BLaER1 (cell line): ENCODE results near the gene GPS1.
"Not testable (repeated sequence)": the region's sequence is repeated elsewhere in the genome, so short reads cannot be mapped to it uniquely, and the experiment has no call there.

Source experiments
- H3K27ac ChIP-seq: shearing (Covaris generic); formaldehyde crosslinking; 2 replicates; pipeline ENCODE4 v1.8.1; 2022
- H3K27me3 ChIP-seq: shearing (Covaris generic); formaldehyde crosslinking; 2 replicates; pipeline ENCODE4 v1.8.1; 2022
- H3K36me3 ChIP-seq: shearing (Covaris generic); formaldehyde crosslinking; 2 replicates; pipeline ENCODE4 v1.8.1; 2022
- H3K4me1 ChIP-seq: shearing (Covaris generic); formaldehyde crosslinking; 2 replicates; pipeline ENCODE4 v1.8.1; 2022
- H3K4me2 ChIP-seq: shearing (Covaris generic); formaldehyde crosslinking; 2 replicates; pipeline ENCODE4 v1.8.1; 2022
- H3K4me3 ChIP-seq: shearing (Covaris generic); formaldehyde crosslinking; 2 replicates; pipeline ENCODE4 v1.8.1; 2022
- H3K9ac ChIP-seq: shearing (Covaris generic); formaldehyde crosslinking; 2 replicates; pipeline ENCODE4 v1.8.1; 2022
- H3K9me3 ChIP-seq: shearing (Covaris generic); formaldehyde crosslinking; 2 replicates; pipeline ENCODE4 v1.8.1; 2022
- H4K20me1 ChIP-seq: shearing (Covaris generic); formaldehyde crosslinking; 2 replicates; pipeline ENCODE4 v1.8.1; 2022
- Cebpa-rat ChIP-seq: shearing (Covaris generic); IDR thresholded peaks from 2 replicates; pipeline ENCODE4 v1.8.1; 2022

The GPS1 gene

GRCh38 chr17:82033359-82034085 lies 18.2 kb upstream of the GPS1 start:
- H3K27ac ChIP-seq: no peak overlapping the region
- H3K4me1 ChIP-seq: peaks cover 63% of the 10 kb centered on the region
- H3K36me3 ChIP-seq: peaks cover 16% of the 10 kb centered on the region; the same call in 1 of the 2 replicates
- peaks cover 17% of the 10 kb centered on the region; the same call in 1 of the 2 replicates for H3K27me3 ChIP-seq
- no peak overlapping the region for H3K9ac ChIP-seq
- H3K4me3 ChIP-seq: no peak overlapping the region
- H4K20me1 ChIP-seq: peaks cover 48% of the 10 kb centered on the region
- H3K4me2 ChIP-seq: peak overlapping the region; percentile 99; the same call in 1 of the 2 replicates
- no peak for TF ChIP-seq Cebpa-rat
- H3K9me3 ChIP-seq: no peaks in the 10 kb centered on the region

- Histone ChIP-seq H3K9ac (no peak overlapping the region; the same call in 1 of the 2 replicates), H4K20me1 (peaks cover 46% of the 10 kb centered on the region)
- no peak for TF ChIP-seq Cebpa-rat
Observed at GRCh38 chr17:82034371-82035011, 17.2 kb upstream of the GPS1 start.

GRCh38 chr17:82035488-82035887 lies 16.2 kb upstream of the GPS1 start:
- Histone ChIP-seq H3K4me2 (peak overlapping the region; percentile 100), H3K9ac (no peak overlapping the region), H3K36me3 (0 out of 2 replicates have a peak, but pooled peaks cover 5% of the 10 kb centered on the region), H3K27me3 (peaks cover 17% of the 10 kb centered on the region; the same call in 1 of the 2 replicates), H3K4me1 (peaks cover 50% of the 10 kb centered on the region), H3K9me3 (no peaks in the 10 kb centered on the region), H3K27ac (no peak overlapping the region), H4K20me1 (peaks cover 38% of the 10 kb centered on the region), H3K4me3 (no peak overlapping the region)
- no peak for TF ChIP-seq Cebpa-rat

More at GRCh38 chr17:82034371-82035011, 17.2 kb upstream of the GPS1 start:
- peaks cover 59% of the 10 kb centered on the region for H3K4me1 ChIP-seq
- H3K4me3 ChIP-seq: no peak overlapping the region
- no peak overlapping the region for H3K27ac ChIP-seq
- H3K36me3 ChIP-seq: peaks cover 6% of the 10 kb centered on the region; the same call in 1 of the 2 replicates
- peaks cover 17% of the 10 kb centered on the region; the same call in 1 of the 2 replicates for H3K27me3 ChIP-seq
- no peaks in the 10 kb centered on the region for H3K9me3 ChIP-seq
- peak overlapping the region; percentile 1; the same call in 1 of the 2 replicates for H3K4me2 ChIP-seq

- peak overlapping the region; percentile 82 for H3K27ac ChIP-seq
- H3K9ac ChIP-seq: peak overlapping the region; percentile 92
- peak overlapping the region; percentile 83 for H3K4me3 ChIP-seq
- H3K4me1 ChIP-seq: peaks cover 50% of the 10 kb centered on the region
- 0 out of 2 replicates have a peak, but pooled peaks cover 5% of the 10 kb centered on the region for H3K36me3 ChIP-seq
- TF ChIP-seq Cebpa-rat: no peak
- H3K9me3 ChIP-seq: no peaks in the 10 kb centered on the region
- H4K20me1 ChIP-seq: peaks cover 38% of the 10 kb centered on the region
- peak overlapping the region; percentile 100 for H3K4me2 ChIP-seq
- H3K27me3 ChIP-seq: peaks cover 17% of the 10 kb centered on the region; the same call in 1 of the 2 replicates
Observed at GRCh38 chr17:82035956-82036633, 15.6 kb upstream of the GPS1 start.

GRCh38 chr17:82036634-82037091 lies 15.0 kb upstream of the GPS1 start:
- Histone ChIP-seq H3K9ac (peak overlapping the region; percentile 92), H4K20me1 (peaks cover 38% of the 10 kb centered on the region), H3K4me1 (peaks cover 50% of the 10 kb centered on the region), H3K4me2 (peak overlapping the region; percentile 100), H3K9me3 (no peaks in the 10 kb centered on the region), H3K27ac (peak overlapping the region; percentile 82), H3K36me3 (0 out of 2 replicates have a peak, but pooled peaks cover 5% of the 10 kb centered on the region), H3K27me3 (peaks cover 17% of the 10 kb centered on the region; the same call in 1 of the 2 replicates), H3K4me3 (peak overlapping the region; percentile 83)
- TF ChIP-seq Cebpa-rat: no peak

GRCh38 chr17:82037092-82037888 lies 14.4 kb upstream of the GPS1 start, which contains the start of gene DCXR:
DCXR (minus strand) TSS chr17:82037697; CDS start chr17:82037682, 15 bp downstream.
- Histone ChIP-seq H3K9me3 (no peaks in the 10 kb centered on the region), H3K27me3 (peaks cover 13% of the 10 kb centered on the region; the same call in 1 of the 2 replicates), H3K36me3 (0 out of 2 replicates have a peak, but pooled peaks cover 5% of the 10 kb centered on the region), H3K4me3 (peak within 1 kb of the TSS; percentile 83), H3K27ac (peak within 1 kb of the TSS; percentile 82), H3K4me2 (peak within 1 kb of the TSS; percentile 100), H3K4me1 (peaks cover 45% of the 10 kb centered on the region), H4K20me1 (peaks cover 36% of the 10 kb centered on the region), H3K9ac (peak within 1 kb of the TSS; percentile 92)
- no peak for TF ChIP-seq Cebpa-rat

- peaks cover 31% of the 10 kb centered on the region for H4K20me1 ChIP-seq
- no peak for TF ChIP-seq Cebpa-rat
- H3K4me2 ChIP-seq: peak overlapping the region; percentile 100
- no peak overlapping the region for H3K27ac ChIP-seq
- H3K27me3 ChIP-seq: peaks cover 8% of the 10 kb centered on the region; the same call in 1 of the 2 replicates
- no peaks in the 10 kb centered on the region for H3K9me3 ChIP-seq
- 0 out of 2 replicates have a peak, but pooled peaks cover 5% of the 10 kb centered on the region for H3K36me3 ChIP-seq
- peak overlapping the region; percentile 83 for H3K4me3 ChIP-seq
- H3K4me1 ChIP-seq: peaks cover 40% of the 10 kb centered on the region
- no peak overlapping the region for H3K9ac ChIP-seq
Observed at GRCh38 chr17:82037889-82038195, 13.9 kb upstream of the GPS1 start.

- Histone ChIP-seq H3K4me1 (peaks cover 31% of the 10 kb centered on the region), H4K20me1 (peaks cover 23% of the 10 kb centered on the region)
- H3K27me3 ChIP-seq, H3K9ac ChIP-seq, H3K27ac ChIP-seq, H3K9me3 ChIP-seq, H3K36me3 ChIP-seq, H3K4me2 ChIP-seq, H3K4me3 ChIP-seq: not testable (repeated sequence)
Observed at GRCh38 chr17:82038796-82039409, 12.8 kb upstream of the GPS1 start.
